ENCODE data around the gene ZNF175. TPM values are rescaled to one million over a fixed set of nuclear protein-coding genes. Genes with fewer than 3 reads are reported as not detected.

Gene ZNF175
- total RNA-seq, 1 donor, result 7.6 TPM

GRCh38 chr19:51615991-51616390 lies 44.9 kb downstream of the ZNF175 start:
- no peaks in the 10 kb centered on the region for H3K79me2 ChIP-seq (ENCODE audit: insufficient read depth, low read length)
- no peaks in the 10 kb centered on the region for H3K9me3 ChIP-seq (ENCODE audit: low read depth, low read length)
- DNase-seq (ENCODE audit: insufficient read length, low spot score, missing footprints), result no peak
- H3K4me2 ChIP-seq (ENCODE audit: insufficient read depth, low read length), result no peak overlapping the region
- TF ChIP-seq CTCF (IDR thresholded peaks at IDR 0.05; ENCODE audit: extremely low read depth, low read depth, low read length), result no peak
- no peak overlapping the region for H3K27ac ChIP-seq (ENCODE audit: low read depth, low read length)
- no peak overlapping the region for H3K4me3 ChIP-seq (ENCODE audit: insufficient read depth, low read length)
- no peaks in the 10 kb centered on the region for H3K4me1 ChIP-seq (ENCODE audit: insufficient read depth, low read length)
- H2AFZ ChIP-seq (ENCODE audit: low read length), result no peak overlapping the region
- no peaks in the 10 kb centered on the region for H3K36me3 ChIP-seq (ENCODE audit: insufficient read depth, low read length)
- no peaks in the 10 kb centered on the region for H3K27me3 ChIP-seq (ENCODE audit: insufficient read depth, low read length)
- no peaks in the 10 kb centered on the region for H4K20me1 ChIP-seq (ENCODE audit: insufficient read depth, low read length)

GRCh38 chr19:51621178-51621577 lies 50.1 kb downstream of the ZNF175 start:
- Histone ChIP-seq H2AFZ (ENCODE audit: low read length) (no peak overlapping the region), H3K9me3 (ENCODE audit: low read depth, low read length) (no peaks in the 10 kb centered on the region), H3K4me1 (ENCODE audit: insufficient read depth, low read length) (no peaks in the 10 kb centered on the region), H3K27me3 (ENCODE audit: insufficient read depth, low read length) (no peaks in the 10 kb centered on the region), H3K4me3 (ENCODE audit: insufficient read depth, low read length) (no peak overlapping the region), H3K79me2 (ENCODE audit: insufficient read depth, low read length) (no peaks in the 10 kb centered on the region), H3K4me2 (ENCODE audit: insufficient read depth, low read length) (no peak overlapping the region), H3K36me3 (ENCODE audit: insufficient read depth, low read length) (no peaks in the 10 kb centered on the region), H3K27ac (ENCODE audit: low read depth, low read length) (no peak overlapping the region), H4K20me1 (ENCODE audit: insufficient read depth, low read length) (no peaks in the 10 kb centered on the region)
- no peak for TF ChIP-seq CTCF (IDR thresholded peaks at IDR 0.05; ENCODE audit: extremely low read depth, low read depth, low read length)
- DNase-seq (ENCODE audit: insufficient read length, low spot score, missing footprints), result no peak

GRCh38 chr19:51626675-51627074 lies 55.6 kb downstream of the ZNF175 start:
- Histone ChIP-seq H3K4me3 (ENCODE audit: insufficient read depth, low read length) (no peak overlapping the region), H3K27ac (ENCODE audit: low read depth, low read length) (no peak overlapping the region), H3K79me2 (ENCODE audit: insufficient read depth, low read length) (no peaks in the 10 kb centered on the region), H3K4me2 (ENCODE audit: insufficient read depth, low read length) (no peak overlapping the region), H3K4me1 (ENCODE audit: insufficient read depth, low read length) (no peaks in the 10 kb centered on the region), H3K27me3 (ENCODE audit: insufficient read depth, low read length) (no peaks in the 10 kb centered on the region), H2AFZ (ENCODE audit: low read length) (no peak overlapping the region), H4K20me1 (ENCODE audit: insufficient read depth, low read length) (no peaks in the 10 kb centered on the region), H3K9me3 (ENCODE audit: low read depth, low read length) (no peaks in the 10 kb centered on the region), H3K36me3 (ENCODE audit: insufficient read depth, low read length) (no peaks in the 10 kb centered on the region)
- no peak for TF ChIP-seq CTCF (IDR thresholded peaks at IDR 0.05; ENCODE audit: extremely low read depth, low read depth, low read length)
- no peak for DNase-seq (ENCODE audit: insufficient read length, low spot score, missing footprints)

- Histone ChIP-seq H3K36me3 (ENCODE audit: insufficient read depth, low read length) (no peaks in the 10 kb centered on the region), H3K4me2 (ENCODE audit: insufficient read depth, low read length) (no peak overlapping the region), H4K20me1 (ENCODE audit: insufficient read depth, low read length) (no peaks in the 10 kb centered on the region), H3K27ac (ENCODE audit: low read depth, low read length) (no peak overlapping the region), H3K27me3 (ENCODE audit: insufficient read depth, low read length) (no peaks in the 10 kb centered on the region), H3K4me1 (ENCODE audit: insufficient read depth, low read length) (no peaks in the 10 kb centered on the region), H2AFZ (ENCODE audit: low read length) (no peak overlapping the region), H3K79me2 (ENCODE audit: insufficient read depth, low read length) (no peaks in the 10 kb centered on the region), H3K4me3 (ENCODE audit: insufficient read depth, low read length) (no peak overlapping the region), H3K9me3 (ENCODE audit: low read depth, low read length) (no peaks in the 10 kb centered on the region)
- TF ChIP-seq CTCF (IDR thresholded peaks at IDR 0.05; ENCODE audit: extremely low read depth, low read depth, low read length), result no peak
- DNase-seq (ENCODE audit: insufficient read length, low spot score, missing footprints), result no peak
These were observed 56.5 kb downstream of the ZNF175 start for GRCh38 chr19:51627491-51628138.

All from osteoblast (primary cell).